ENCODE data around the gene EYS. TPM values are rescaled to one million over a fixed set of nuclear protein-coding genes. Genes with fewer than 3 reads are reported as not detected.
"Not testable (repeated sequence)": the region's sequence is repeated elsewhere in the genome, so short reads cannot be mapped to it uniquely, and the experiment has no call there.

The EYS gene
- polyA plus RNA-seq, 3 donors: 0.21 to 0.90 (median 0.22) TPM

DNA sequence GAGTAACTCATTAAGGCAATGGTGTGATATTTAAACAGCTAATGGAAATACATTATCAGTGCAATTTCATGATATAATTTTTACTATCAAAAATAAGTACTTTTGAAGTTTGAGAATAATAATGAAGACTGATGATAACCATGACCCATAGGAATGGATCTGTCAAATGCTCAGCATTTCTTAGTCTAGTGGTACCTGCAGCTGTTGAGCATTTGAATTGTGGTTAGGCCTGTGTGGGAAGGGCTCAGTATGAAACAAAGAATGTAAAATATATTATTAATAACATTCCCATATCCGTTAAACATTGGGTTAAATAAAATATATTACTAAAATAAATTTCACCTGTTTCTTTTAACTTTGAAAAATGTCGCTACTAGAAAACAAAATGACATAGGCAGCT lies 1898.5 kb downstream of the EYS start:
- H3K27ac ChIP-seq (ENCODE audit: low read depth, low read length): no peak overlapping the region
- 46 to 93% (median 77%) methylated on average over 2 of the region's 2 CpGs for WGBS, 3 donors

DNA sequence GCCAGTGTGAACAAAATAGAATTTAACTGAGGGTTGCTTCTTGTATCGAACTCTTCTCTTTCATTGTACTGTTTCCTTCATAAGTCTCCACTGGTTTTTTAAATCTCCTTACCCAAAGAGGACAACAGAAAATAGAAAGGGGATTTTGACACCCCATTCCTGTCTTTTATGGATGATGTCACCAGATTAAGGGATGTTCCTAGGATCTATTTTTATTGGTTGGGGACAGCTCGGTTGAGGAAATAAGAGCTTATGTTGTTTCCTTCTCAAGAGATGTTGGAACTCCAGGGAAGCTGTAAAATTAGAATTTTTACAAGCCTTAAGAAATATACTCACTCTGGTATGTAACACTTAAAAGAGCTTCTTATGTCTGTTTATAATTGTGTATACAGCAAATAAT lies 1900.0 kb downstream of the EYS start:
- H3K27ac ChIP-seq (ENCODE audit: low read depth, low read length): no peak overlapping the region
- WGBS, 3 donors: 47 to 84% (median 56%) methylated on average over 2 of the region's 2 CpGs

DNA sequence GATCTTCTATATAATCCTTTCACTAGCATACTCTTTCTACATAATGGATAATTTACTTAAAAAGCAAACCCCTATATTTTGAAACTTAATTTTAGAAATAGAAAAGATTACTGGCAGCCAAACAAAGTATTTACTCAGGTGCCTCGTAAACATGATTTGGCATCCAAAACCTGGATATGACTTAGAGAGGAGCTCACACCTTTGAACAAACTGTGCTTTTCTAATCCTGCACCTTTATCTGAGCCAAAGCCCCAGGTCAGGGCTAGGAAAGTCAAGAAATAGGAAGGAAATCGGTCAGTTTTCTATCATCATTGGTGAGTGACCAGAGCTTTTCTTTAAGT lies 1900.5 kb downstream of the EYS start:
- 22 to 46% (median 42%) methylated on average over 2 of the region's 2 CpGs for WGBS, 3 donors
- no peak overlapping the region for H3K27ac ChIP-seq (ENCODE audit: low read depth, low read length)

DNA sequence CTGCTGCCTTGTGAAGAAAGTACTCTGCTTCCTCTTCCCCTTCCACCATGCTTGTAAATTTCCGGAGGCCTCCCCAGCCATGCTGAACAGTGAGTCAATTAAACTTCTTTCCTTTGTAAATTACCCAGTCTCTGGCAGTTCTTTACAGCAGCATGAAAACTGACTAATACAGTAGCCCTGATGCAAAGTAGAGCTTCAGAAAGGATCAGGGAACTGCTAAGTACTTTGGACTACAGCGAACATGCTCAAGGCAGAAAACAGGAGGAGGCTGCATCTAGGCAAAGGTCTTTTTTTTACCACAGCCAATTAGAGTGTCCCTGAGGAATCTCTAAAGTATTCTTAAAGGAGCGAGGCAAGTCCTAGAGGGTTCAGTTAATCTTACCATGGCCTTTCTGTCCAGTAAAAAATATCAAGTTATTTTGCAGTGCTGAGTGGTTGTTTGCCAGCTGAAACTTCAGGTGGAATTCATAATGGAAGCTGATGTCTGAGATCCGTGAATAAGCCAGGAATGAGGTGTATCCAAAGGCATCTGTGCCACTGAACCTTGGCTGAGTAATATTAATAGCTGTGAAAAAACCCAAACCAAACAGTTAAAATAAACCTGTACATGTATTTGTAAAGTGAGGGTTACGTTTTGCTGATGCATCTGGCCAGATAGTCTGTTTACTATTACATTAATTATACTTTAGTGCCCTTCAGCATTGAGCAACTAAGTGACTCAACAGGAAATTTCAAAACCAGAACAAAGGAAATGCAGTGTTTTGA lies 1901.0 kb downstream of the EYS start:
- peak overlapping the region; percentile 38 for H3K27ac ChIP-seq (ENCODE audit: low read depth, low read length)
- WGBS, 3 donors: 29 to 42% (median 31%) methylated on average over 5 of the region's 5 CpGs

DNA sequence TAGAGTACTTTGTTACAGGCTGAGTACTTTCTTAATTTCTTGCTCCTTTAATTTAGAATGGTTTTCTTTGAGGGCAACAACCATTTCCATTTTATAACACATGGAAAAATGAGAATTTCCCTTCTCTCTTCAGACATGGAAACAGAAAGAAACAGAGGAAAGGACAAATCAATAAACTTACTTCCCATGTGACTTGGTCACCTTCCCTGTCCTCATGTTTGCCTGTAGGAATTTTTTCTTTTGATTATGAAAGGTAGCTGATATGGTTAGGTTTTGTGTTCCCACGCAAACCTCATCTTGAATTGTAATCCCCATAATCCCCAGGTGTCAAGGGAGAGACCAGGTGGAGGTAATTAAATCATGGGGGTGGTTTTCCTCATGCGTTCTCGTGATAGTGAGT lies 1901.7 kb downstream of the EYS start:
- WGBS, 3 donors: 54 to 64% (median 55%) methylated on average over 3 of the region's 3 CpGs
- no peak overlapping the region for H3K27ac ChIP-seq (ENCODE audit: low read depth, low read length)

DNA sequence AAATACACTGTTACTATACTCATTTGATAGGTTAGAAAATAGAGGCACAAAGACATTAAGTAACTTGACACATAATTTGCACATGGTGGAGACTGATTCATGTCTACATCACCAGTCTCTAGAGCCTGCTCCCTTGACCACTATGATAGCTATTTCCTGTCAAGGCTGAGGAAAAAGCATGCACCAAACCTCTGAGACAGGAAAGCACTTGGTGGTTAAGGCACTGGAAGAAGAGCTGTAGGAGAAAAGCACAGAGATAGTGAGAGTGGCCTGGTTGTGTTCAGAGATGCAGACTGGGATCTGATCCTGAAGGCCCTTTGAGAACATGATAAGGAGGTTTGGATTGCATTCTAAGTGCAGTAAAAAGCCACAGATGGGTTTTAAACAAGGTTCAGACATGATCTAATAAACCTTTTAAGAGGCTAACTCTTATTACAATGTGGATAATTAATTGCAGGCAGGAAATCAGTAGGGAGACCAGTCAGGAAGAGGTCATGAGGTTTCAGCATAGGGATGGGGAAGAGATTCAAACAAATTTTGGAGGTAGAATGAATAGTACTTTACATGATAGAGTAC lies 1902.6 kb downstream of the EYS start:
- no peak overlapping the region for H3K27ac ChIP-seq (ENCODE audit: low read depth, low read length)

DNA sequence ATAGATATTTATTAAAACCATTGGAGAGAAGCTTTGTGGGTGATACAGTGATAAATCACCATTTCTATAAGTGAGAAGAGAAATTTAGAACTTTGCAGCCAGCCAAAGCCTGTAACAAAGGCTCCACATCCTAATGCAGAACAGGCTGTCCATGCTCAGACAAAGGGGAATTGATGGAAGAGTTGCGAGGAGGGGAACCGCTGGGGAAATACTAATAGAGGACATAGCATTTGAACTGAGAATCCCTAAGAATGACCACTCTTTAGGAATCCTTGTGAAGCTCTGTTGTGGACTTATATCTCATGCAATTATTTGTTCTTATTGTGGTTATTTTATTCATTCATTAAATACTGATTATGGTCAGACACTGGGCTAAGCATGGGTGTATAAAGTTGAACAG lies 1903.7 kb downstream of the EYS start:
- 89 to 96% (median 92%) methylated on average over 2 of the region's 2 CpGs for WGBS, 3 donors
- H3K27ac ChIP-seq (ENCODE audit: low read depth, low read length): no peak overlapping the region

DNA sequence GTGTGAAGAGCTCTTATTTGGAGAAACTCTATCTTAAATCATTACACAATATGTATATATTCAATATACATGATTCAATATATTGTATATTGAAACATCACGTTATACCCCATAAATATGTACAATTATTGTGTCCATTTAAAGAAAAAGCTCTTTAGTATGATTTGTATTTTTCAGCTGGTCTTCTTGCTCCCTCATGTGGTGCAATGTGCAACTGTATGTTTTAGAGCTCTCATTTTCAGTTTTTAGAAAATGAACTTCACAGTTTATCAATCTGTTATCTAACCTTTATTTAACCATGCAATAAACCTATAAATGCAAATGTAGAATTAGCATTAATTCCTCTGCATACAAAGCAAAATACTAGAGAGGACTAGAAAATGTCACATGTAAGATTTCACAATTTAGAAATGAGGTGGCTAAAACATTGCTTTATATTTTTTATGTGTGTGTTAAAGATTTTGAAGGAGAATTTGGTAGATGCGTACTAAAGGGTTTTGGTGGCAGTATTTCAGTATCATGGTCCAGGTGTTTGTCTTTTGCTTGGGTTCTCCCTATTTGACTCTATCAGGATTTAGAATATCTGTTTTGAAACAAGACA lies 1904.3 kb downstream of the EYS start:
- H3K27ac ChIP-seq (ENCODE audit: low read depth, low read length): no peak overlapping the region
- 46 to 64% (median 56%) methylated on average over 2 of the region's 2 CpGs for WGBS, 3 donors

DNA sequence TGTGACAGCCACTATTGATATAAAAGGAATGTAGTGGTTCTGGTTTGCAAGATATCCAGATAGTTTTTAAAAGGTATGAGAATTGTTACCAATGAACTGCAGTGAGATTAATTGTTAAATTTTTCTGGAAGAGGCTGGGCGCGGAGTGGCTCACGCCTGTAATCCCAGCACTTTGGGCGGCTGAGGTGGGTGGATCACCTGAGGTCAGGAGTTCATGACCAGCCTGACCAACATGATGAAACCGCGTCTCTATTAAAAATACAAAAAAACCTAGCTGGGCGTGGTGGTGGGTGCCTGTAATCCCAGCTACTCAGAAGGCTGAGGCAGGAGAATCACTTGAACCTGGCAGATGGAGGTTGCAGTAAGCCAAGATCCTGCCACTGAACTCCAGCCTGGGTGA lies 1906.6 kb downstream of the EYS start:
- not testable (repeated sequence) for H3K27ac ChIP-seq (ENCODE audit: low read depth, low read length)
- WGBS, 3 donors: 62 to 92% (median 92%) methylated on average over 7 of the region's 7 CpGs

DNA sequence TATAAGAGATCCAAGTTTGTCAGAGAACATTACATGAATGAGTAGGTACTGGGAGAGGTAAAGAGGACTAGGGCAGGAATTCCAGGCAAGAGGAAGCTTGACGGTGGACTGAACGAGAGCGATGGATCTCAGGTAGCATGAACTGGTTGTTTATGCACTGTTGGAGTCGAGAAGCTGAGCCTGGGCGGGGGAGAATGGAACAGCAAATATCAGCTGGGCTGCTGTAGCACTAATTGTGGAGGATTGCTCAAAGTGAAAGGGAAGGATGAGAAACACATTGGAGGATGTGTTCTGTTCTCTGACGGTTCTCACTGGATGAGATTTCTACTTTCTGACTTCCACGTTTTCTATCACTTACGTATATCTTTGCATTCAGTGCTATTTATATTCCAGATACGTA lies 1907.2 kb downstream of the EYS start:
- H3K27ac ChIP-seq (ENCODE audit: low read depth, low read length): no peak overlapping the region
- WGBS, 3 donors: 49 to 72% (median 70%) methylated on average over 9 of the region's 9 CpGs

DNA sequence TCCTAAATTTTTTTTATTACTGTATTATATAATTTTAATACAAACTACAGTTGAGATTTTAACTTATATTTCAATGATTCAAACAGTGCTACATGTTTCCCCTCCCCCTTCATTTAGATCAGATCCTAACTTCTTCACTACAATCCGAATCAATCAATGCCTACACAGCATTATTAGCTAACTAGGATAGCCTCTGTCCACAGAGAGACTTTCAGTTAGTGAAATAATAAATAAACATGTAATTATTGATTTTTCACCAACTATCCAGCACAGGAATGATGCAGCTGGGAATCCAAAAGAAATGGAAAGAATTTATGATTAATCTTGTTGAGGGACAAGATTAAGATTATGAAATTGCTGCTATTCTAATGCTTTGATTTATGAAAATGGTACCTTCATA lies 1907.7 kb downstream of the EYS start:
- WGBS, 3 donors: 61 to 97% (median 90%) methylated on average over 1 of the region's 1 CpG
- no peak overlapping the region for H3K27ac ChIP-seq (ENCODE audit: low read depth, low read length)

DNA sequence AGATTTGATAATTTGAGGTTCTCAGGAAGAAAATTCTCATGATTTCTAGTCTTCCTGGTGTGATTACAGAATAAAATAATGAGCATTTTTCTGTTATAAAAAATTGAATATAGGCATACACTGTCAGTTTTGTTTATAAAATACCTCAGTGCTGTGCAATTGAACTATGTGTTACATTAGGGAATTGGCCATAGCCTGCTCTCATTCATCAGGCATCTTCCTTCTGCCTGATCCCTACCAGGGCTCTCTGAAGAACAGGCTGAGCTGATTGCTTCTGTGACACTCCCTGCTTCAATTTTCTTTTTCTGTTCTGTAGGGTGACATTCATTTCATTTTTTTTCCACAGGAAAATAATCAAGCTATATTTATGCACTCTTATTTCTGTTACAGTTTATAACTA lies 1908.6 kb downstream of the EYS start:
- no peak overlapping the region for H3K27ac ChIP-seq (ENCODE audit: low read depth, low read length)

DNA sequence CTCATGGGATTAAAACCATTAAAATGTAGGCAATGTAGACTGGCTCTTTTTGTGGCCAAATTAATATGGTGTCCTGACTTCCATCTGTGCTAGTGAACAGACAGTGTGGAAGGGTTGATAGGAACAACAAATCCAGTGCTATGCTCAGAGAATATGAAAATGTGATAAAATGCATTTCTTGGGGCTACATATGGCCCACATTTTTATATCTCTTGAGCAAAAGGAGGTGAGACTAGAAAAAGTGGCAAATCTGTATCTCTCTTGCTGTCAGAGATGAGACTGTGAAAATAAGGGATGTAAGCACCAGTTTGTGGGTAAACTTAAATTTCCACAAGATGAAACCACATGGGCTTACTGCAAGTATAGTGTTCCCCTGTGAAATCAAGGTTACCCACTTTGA lies 1909.3 kb downstream of the EYS start:
- no peak overlapping the region for H3K27ac ChIP-seq (ENCODE audit: low read depth, low read length)

DNA sequence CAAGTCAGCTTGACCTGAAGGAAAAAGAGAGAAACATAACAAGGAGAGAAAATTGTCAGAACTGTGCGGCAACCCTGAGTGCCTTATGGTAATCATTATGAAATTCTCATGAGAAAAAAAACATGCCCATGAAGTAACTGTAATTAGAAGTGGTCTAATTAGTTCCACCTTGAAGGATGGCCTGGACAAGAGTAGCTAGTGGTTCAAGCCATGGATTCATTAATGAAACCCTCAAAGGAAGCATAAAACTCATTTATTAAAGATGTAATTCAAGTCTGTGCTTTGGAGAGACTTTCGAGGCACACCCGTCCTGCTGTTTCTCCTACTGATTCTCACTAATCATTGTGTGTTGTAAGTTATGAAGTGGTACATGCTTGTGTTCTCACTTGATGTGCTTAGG lies 1911.2 kb downstream of the EYS start:
- 77 to 86% (median 84%) methylated on average over 3 of the region's 3 CpGs for WGBS, 3 donors
- no peak overlapping the region for H3K27ac ChIP-seq (ENCODE audit: low read depth, low read length)

DNA sequence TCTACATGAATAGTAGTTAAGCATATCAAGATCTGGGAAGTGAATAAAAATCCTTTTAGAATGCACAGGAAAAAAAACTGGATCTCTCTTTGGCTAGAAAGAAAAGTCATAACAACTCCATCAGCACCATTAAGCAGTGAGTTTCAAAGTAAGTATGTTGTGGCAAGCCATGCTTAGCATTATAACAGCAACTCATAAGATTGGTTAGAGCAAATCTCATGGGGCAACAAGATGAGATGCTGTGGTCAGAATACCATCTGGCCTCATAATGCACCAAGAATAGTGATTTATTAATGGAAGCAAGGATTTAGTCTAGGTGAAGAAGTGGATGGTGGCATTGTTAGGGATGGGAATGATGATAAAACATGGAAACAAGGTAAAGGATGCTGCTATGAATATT lies 1912.0 kb downstream of the EYS start:
- no peak overlapping the region for H3K27ac ChIP-seq (ENCODE audit: low read depth, low read length)

DNA sequence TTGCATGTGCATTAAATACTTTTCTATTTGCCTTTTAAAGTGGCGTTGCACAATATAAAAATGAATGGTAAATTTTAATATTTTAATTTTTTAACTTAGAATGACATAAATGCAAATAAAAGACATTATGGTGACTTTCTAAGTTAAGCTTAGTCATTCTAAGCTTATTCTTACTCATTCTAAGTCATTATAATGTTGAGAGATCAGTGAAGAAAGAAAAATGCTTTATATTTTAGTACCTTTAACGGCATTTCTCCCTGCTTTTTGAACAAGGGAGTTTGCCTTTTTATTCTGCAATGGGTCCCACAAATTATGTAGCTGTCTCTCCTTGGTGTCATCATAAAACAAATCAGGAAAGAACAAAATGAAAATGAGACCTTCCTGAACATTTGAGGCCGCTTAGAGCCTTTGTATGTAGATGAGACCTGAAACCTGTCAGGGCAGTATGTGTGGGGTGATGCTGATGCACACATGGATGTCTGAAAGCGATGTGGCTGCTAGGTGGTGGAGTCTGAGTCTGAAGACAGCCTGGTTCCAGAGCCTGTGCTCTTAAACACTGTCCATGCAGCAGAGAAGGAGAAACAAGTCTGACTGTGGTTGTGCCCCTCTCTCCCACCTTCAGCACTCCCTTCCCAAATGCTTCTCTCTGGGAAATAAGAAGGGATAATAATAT lies 1913.4 kb downstream of the EYS start:
- WGBS, 3 donors: 82% methylated on average over 4 of the region's 4 CpGs
- H3K27ac ChIP-seq (ENCODE audit: low read depth, low read length): no peak overlapping the region

DNA sequence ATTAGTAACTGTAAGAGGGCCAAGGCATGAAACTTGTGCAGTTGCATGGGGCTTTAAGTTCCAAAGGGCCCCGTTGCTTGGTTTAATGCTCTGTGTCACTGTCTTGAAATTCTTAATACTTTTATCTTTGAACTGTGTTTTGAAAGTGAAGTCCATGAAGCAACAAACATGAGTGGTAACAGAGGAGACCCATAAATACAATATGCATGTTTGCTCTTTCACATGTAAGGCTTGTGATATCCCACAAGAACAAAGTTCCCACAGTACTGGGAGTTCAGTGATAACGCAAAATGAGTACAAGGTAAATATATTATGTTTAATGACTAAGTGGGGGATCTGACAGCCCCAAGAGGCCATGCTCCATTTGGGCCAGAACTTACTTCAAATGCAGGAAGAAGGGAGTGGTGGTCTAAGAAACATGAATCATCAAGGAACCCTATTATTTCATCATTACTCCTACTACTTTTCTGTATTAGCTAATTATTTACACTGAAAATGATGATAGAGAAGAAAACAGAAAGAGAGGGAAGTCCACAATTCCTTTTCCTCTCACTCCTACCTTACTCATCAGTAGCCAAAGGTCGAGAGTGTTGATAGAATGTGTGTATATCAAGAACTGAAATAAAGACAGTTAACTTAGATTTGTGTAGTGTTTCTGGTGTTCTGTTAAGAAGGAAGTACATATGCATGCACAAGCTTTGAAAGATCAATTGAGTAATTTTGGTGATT lies 1914.1 kb downstream of the EYS start:
- WGBS, 3 donors: 55 to 65% (median 63%) methylated on average over 3 of the region's 3 CpGs
- H3K27ac ChIP-seq (ENCODE audit: low read depth, low read length): no peak overlapping the region

DNA sequence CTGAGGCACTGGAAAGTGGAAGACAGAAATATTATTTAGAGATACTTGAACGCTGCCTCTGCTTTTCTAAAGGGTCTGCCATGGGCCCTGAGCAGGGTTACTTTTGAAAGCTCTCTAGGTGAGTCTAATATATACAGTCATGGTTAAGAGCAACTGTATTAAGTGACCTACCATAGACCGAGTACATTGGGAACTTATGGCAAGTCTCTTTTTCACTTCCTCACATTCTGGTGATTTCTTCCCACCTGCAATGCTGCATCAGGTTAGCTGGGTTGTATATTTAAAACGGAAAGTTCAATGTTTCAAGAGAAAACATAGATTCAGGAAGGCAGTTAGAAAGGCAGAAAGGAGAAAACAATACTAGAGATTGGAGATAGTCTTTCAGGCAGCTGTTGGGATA lies 1916.7 kb downstream of the EYS start:
- no peak overlapping the region for H3K27ac ChIP-seq (ENCODE audit: low read depth, low read length)
- WGBS, 3 donors: 79 to 88% (median 86%) methylated on average over 3 of the region's 3 CpGs

DNA sequence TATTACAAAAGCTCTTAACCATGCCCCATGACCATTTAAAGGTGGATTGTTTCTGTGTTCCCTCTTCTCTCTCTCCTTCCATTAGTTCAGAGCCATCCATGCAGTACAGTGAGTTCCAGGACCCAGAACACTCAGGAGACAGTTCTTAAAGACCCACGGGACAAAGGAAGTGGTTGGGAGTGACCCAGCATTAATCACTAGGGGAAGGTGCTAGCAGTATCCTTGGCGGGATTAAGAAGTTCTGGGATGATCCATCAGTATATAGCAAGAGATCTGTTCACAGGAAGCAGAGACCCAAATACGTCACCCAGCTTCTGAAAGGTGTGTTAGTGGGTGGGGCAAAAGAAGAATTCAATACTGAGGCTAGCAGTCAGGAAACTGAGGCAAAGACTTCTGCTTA lies 1917.3 kb downstream of the EYS start:
- 61 to 77% (median 72%) methylated on average over 3 of the region's 3 CpGs for WGBS, 3 donors
- H3K27ac ChIP-seq (ENCODE audit: low read depth, low read length): no peak overlapping the region

Measured in adipose tissue (tissue), 3 donors.